Measurements from ENCODE around the gene SLC22A6. TPM values are rescaled to one million over a fixed set of nuclear protein-coding genes. Genes with fewer than 3 reads are reported as not detected.
A peak's percentile ranks its signal among the peaks of the same experiment; 100 is the strongest.

Gene SLC22A6
- total RNA-seq (not detected), polyA plus RNA-seq (under 1 TPM in 1 of 2 donors, not detected in 1; 0.25 TPM)
- long read RNA-seq, donor 1, result 0 reads
- long read RNA-seq, donor 2, result 0 reads

DNA sequence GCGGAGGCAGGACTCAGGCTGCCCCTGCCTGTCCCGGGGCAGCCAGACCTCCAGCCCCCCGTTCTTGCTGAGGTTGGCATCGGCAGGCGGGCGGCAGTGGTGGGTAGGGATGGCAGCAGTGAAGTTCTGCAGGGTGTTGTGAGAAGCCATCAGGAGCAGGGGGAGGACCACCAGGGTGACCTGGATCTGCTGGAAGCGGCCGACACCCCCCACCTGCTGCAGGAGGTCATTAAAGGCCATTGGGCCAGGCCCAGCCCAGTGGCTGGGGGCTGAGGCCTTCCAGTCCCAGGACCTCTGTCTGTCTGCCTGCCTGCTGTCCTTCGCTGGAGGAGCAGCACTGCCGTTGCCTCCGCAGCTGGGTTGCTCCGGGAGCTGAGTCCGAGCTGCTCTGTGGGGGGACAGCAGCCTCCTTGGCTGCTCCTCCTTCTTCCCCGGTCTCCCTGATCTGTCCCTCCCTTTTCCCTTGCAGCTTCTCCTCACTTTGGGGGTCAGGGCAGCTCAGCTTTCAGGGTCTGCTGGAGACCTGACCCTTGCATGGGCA is at the start of gene SLC22A6:
TSS of gene SLC22A6 (minus strand) at position 517 of the 541 bp plus-strand sequence. CDS start at position 240, 277 bp downstream.
- ATAC-seq (ENCODE audit: low FRiP score), result no peak
- 63 to 67% methylated on average over 12 to 14 of the region's 14 CpGs for WGBS, 2 donors
- Histone ChIP-seq H3K4me1 (ENCODE audit: control insufficient read depth in 1 of 2, insufficient read depth in 2 of 2, low read length in 2 of 2) (no peaks in the 10 kb centered on the region), H3K36me3 (ENCODE audit: control insufficient read depth in 1 of 2, insufficient read depth in 2 of 2, low read length in 1 of 2) (no peaks in the 10 kb centered on the region), H3K4me3 (ENCODE audit: low read length in 2 of 2) (no peak within 1 kb of the TSS), H3K27me3 (ENCODE audit: control insufficient read depth in 1 of 2, insufficient read depth in 2 of 2, low read length in 1 of 2) (no peaks in the 10 kb centered on the region), H3K9me3 (ENCODE audit: control insufficient read depth, low read length) (no peaks in the 10 kb centered on the region), H3K27ac (ENCODE audit: low read depth in 1 of 2, low read length in 2 of 2) (no peak within 1 kb of the TSS)
- no peak for DNase-seq
- intact Hi-C loops (cut with DNase I), result no loop called here

- DNase-seq (no peak), ATAC-seq (ENCODE audit: low FRiP score) (no peak)
- H3K27me3 ChIP-seq (ENCODE audit: control insufficient read depth in 1 of 2, insufficient read depth in 2 of 2, low read length in 1 of 2), result no peaks in the 10 kb centered on the region
- 92 to 96% methylated on average over 4 of the region's 4 CpGs for WGBS, 2 donors
- no peak overlapping the region for H3K27ac ChIP-seq (ENCODE audit: low read depth in 1 of 2, low read length in 2 of 2)
- no peaks in the 10 kb centered on the region for H3K4me1 ChIP-seq (ENCODE audit: control insufficient read depth in 1 of 2, insufficient read depth in 2 of 2, low read length in 2 of 2)
- intact Hi-C loops (cut with DNase I), result no loop called here
- H3K4me3 ChIP-seq (ENCODE audit: low read length in 2 of 2), result no peak overlapping the region
- no peaks in the 10 kb centered on the region for H3K36me3 ChIP-seq (ENCODE audit: control insufficient read depth in 1 of 2, insufficient read depth in 2 of 2, low read length in 1 of 2)
- H3K9me3 ChIP-seq (ENCODE audit: control insufficient read depth, low read length), result peaks cover 4% of the 10 kb centered on the region
Observed at GRCh38 chr11:63032457-63032856, 47.7 kb upstream of the SLC22A6 start.

DNA sequence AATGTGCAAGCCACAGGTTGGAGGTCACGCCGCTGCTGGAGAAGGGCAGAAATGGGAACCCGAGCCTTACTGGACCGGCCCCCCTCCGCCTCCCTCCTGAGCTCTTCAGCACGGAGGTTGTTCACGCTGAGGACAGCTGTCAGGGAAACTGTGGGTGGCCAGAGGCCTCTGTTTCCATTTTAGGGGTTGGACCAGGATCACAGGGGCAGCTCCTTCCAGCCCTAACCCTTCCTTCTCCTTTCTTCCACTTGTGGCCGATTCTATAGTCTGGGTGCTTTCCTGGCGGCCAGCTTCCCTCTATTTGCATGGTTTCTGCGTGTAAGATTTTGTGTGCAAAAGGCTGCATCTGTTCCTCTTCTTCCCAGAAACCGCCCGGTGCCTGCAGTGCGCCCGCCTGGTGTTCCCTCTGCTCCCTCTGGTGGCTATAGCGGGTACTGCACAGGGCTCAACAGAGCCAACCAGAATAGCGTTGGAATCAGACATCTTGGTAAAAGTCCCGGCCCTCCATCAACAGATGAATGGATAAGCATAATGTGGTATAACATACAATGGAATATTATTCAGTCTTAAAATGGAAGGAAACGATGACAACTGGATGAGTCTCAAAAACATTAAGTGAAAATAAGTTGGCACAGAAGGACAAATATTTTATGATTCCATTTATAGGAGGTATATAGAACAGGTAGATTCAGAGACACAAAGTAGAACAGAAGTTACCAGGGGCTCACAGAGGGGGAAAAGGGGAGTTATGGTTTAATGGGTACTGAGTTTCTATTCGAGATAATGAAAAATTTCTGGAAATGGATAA is 39.3 kb upstream of the SLC22A6 start:
- 14% methylated on average over 19 of the region's 19 CpGs for WGBS, 2 donors

GRCh38 chr11:63023222-63023814 is 38.6 kb upstream of the SLC22A6 start:
- H3K27me3 ChIP-seq (ENCODE audit: control insufficient read depth in 1 of 2, insufficient read depth in 2 of 2, low read length in 1 of 2), result no peaks in the 10 kb centered on the region
- H3K4me3 ChIP-seq (ENCODE audit: low read length in 2 of 2), result no peak overlapping the region
- H3K27ac ChIP-seq (ENCODE audit: low read depth in 1 of 2, low read length in 2 of 2), result no peak overlapping the region
- no peaks in the 10 kb centered on the region for H3K36me3 ChIP-seq (ENCODE audit: control insufficient read depth in 1 of 2, insufficient read depth in 2 of 2, low read length in 1 of 2)
- DNase-seq, result peak in 1 of 2 donors; percentile 67
- WGBS, 2 donors, result 86 to 89% methylated on average over 11 of the region's 11 CpGs
- intact Hi-C loops (cut with DNase I), result loop anchor here in 1 of 2 donors (2.0 kb wide), 1 partner anchor 117 kb away; no protein-coding TSS in a partner anchor
- ATAC-seq (ENCODE audit: low FRiP score), result no peak
- no peaks in the 10 kb centered on the region for H3K4me1 ChIP-seq (ENCODE audit: control insufficient read depth in 1 of 2, insufficient read depth in 2 of 2, low read length in 2 of 2)
- no peaks in the 10 kb centered on the region for H3K9me3 ChIP-seq (ENCODE audit: control insufficient read depth, low read length)

More for the DNA sequence above, 39.3 kb upstream of the SLC22A6 start:
- H3K27ac ChIP-seq (ENCODE audit: low read depth in 1 of 2, low read length in 2 of 2), result no peak overlapping the region
- intact Hi-C loops (cut with DNase I), result loop anchor here (1.0 to 2.0 kb wide), 2 partner anchors 117 to 118 kb away; no protein-coding TSS in a partner anchor
- no peaks in the 10 kb centered on the region for H3K36me3 ChIP-seq (ENCODE audit: control insufficient read depth in 1 of 2, insufficient read depth in 2 of 2, low read length in 1 of 2)
- peak; percentile 93 for ATAC-seq (ENCODE audit: low FRiP score)
- no peaks in the 10 kb centered on the region for H3K4me1 ChIP-seq (ENCODE audit: control insufficient read depth in 1 of 2, insufficient read depth in 2 of 2, low read length in 2 of 2)
- H3K4me3 ChIP-seq (ENCODE audit: low read length in 2 of 2), result no peak overlapping the region
- H3K9me3 ChIP-seq (ENCODE audit: control insufficient read depth, low read length), result no peaks in the 10 kb centered on the region
- DNase-seq, result peak; percentile 93 to 95
- no peaks in the 10 kb centered on the region for H3K27me3 ChIP-seq (ENCODE audit: control insufficient read depth in 1 of 2, insufficient read depth in 2 of 2, low read length in 1 of 2)

DNA sequence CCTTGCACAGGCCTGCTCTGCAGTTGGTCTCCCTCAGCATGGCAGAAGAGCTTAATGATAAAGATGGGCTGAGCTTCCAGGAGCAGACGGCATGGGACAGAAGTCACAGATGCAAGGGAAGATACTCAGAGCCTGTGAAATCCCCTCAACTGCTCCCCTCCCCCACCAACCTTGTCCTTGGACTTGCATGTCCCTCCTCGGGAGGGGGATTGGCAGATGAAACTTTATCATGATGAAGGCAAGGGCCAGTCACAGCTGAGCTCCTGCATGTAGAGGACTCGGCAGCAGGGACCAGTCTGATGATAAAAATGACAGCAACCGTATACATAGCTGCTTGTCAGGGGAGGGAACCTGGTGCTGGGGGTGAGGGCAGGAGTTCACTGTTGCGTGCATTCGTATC is 37.7 kb upstream of the SLC22A6 start:
- no peak overlapping the region for H3K27ac ChIP-seq (ENCODE audit: low read depth in 1 of 2, low read length in 2 of 2)
- ATAC-seq (ENCODE audit: low FRiP score) (no peak), DNase-seq (no peak)
- 83 to 86% methylated on average over 6 of the region's 6 CpGs for WGBS, 2 donors
- H3K4me1 ChIP-seq (ENCODE audit: control insufficient read depth in 1 of 2, insufficient read depth in 2 of 2, low read length in 2 of 2), result no peaks in the 10 kb centered on the region
- no peaks in the 10 kb centered on the region for H3K9me3 ChIP-seq (ENCODE audit: control insufficient read depth, low read length)
- intact Hi-C loops (cut with DNase I), result loop anchor here in 1 of 2 donors (2.0 kb wide), 1 partner anchor 116 kb away; no protein-coding TSS in a partner anchor
- H3K36me3 ChIP-seq (ENCODE audit: control insufficient read depth in 1 of 2, insufficient read depth in 2 of 2, low read length in 1 of 2), result no peaks in the 10 kb centered on the region
- no peaks in the 10 kb centered on the region for H3K27me3 ChIP-seq (ENCODE audit: control insufficient read depth in 1 of 2, insufficient read depth in 2 of 2, low read length in 1 of 2)
- no peak overlapping the region for H3K4me3 ChIP-seq (ENCODE audit: low read length in 2 of 2)

DNA sequence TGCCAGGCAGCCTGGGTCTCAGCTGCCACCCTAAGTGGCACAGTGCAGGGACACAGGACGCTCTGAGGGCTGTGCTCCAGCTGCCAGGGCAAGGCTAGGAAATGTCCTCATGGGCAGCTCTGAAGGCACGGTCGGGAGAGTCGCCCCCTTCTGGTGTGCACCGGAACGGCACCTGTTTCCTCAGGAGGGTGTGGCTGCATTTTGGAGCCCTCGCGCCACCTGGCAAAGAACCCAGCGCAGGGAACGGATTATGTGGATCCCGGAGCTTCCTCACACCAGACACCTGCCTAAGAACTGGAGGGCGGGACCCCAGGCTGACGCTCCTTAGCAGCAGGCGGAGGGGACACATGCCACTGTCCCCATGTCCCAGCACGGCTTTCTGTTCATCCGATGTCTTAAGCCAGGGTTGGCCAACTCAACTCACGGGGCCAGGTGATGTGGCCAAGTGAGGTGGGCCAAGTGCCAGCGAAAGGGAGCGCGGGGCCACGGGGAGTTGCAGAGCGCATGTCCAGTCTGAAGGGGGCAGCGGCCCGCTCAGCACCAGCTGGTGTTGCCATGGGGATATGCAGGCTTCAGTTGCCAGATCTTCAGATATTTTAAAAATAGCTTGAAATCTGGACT is 36.0 kb upstream of the SLC22A6 start:
- DNase-seq (no peak), ATAC-seq (ENCODE audit: low FRiP score) (no peak)
- Histone ChIP-seq H3K4me3 (ENCODE audit: low read length in 2 of 2) (no peak overlapping the region), H3K27ac (ENCODE audit: low read depth in 1 of 2, low read length in 2 of 2) (no peak overlapping the region), H3K36me3 (ENCODE audit: control insufficient read depth in 1 of 2, insufficient read depth in 2 of 2, low read length in 1 of 2) (no peaks in the 10 kb centered on the region), H3K27me3 (ENCODE audit: control insufficient read depth in 1 of 2, insufficient read depth in 2 of 2, low read length in 1 of 2) (no peaks in the 10 kb centered on the region), H3K9me3 (ENCODE audit: control insufficient read depth, low read length) (no peaks in the 10 kb centered on the region), H3K4me1 (ENCODE audit: control insufficient read depth in 1 of 2, insufficient read depth in 2 of 2, low read length in 2 of 2) (no peaks in the 10 kb centered on the region)
- 40 to 45% methylated on average over 23 to 24 of the region's 24 CpGs for WGBS, 2 donors
- intact Hi-C loops (cut with DNase I), result no loop called here

DNA sequence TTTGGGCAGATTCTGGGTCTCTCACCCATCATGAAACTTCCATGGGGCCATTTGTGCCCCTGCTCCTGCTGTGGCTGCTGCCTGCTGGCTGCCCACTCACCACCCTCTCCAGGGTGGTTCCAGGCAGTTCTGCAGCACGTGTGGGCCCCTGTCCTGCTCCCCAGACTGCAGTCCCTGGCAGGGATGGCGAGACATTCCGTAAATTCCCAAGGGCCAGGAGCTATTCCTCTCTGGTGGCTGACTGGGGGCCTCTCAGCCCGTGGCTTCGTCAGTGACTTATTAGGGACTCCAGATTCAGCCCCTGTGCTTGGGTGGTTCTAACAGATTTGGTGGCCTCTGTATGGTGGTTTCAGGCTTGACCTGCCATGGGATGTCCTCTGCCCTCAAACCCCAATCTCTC is 34.7 kb upstream of the SLC22A6 start:
- Histone ChIP-seq H3K36me3 (ENCODE audit: control insufficient read depth in 1 of 2, insufficient read depth in 2 of 2, low read length in 1 of 2) (no peaks in the 10 kb centered on the region), H3K27me3 (ENCODE audit: control insufficient read depth in 1 of 2, insufficient read depth in 2 of 2, low read length in 1 of 2) (no peaks in the 10 kb centered on the region), H3K4me3 (ENCODE audit: low read length in 2 of 2) (no peak overlapping the region), H3K27ac (ENCODE audit: low read depth in 1 of 2, low read length in 2 of 2) (no peak overlapping the region), H3K4me1 (ENCODE audit: control insufficient read depth in 1 of 2, insufficient read depth in 2 of 2, low read length in 2 of 2) (no peaks in the 10 kb centered on the region), H3K9me3 (ENCODE audit: control insufficient read depth, low read length) (peaks cover 1% of the 10 kb centered on the region)
- WGBS, 2 donors, result 61 to 63% methylated on average over 5 of the region's 5 CpGs
- ATAC-seq (ENCODE audit: low FRiP score) (no peak), DNase-seq (no peak)
- intact Hi-C loops (cut with DNase I), result no loop called here

- WGBS, 2 donors, result 21 to 24% methylated on average over 8 of the region's 8 CpGs
- intact Hi-C loops (cut with DNase I), result no loop called here
- no peak overlapping the region for H3K4me3 ChIP-seq (ENCODE audit: low read length in 2 of 2)
- peaks cover 1% of the 10 kb centered on the region for H3K9me3 ChIP-seq (ENCODE audit: control insufficient read depth, low read length)
- H3K27me3 ChIP-seq (ENCODE audit: control insufficient read depth in 1 of 2, insufficient read depth in 2 of 2, low read length in 1 of 2), result no peaks in the 10 kb centered on the region
- no peaks in the 10 kb centered on the region for H3K36me3 ChIP-seq (ENCODE audit: control insufficient read depth in 1 of 2, insufficient read depth in 2 of 2, low read length in 1 of 2)
- ATAC-seq (ENCODE audit: low FRiP score) (no peak), DNase-seq (no peak)
- H3K27ac ChIP-seq (ENCODE audit: low read depth in 1 of 2, low read length in 2 of 2), result no peak overlapping the region
- H3K4me1 ChIP-seq (ENCODE audit: control insufficient read depth in 1 of 2, insufficient read depth in 2 of 2, low read length in 2 of 2), result no peaks in the 10 kb centered on the region
Observed at GRCh38 chr11:63017306-63017974, 32.7 kb upstream of the SLC22A6 start.
